ENCODE results near the gene FTSJ3.

GRCh38 chr17:63848834-63849689, 21.6 kb upstream of the FTSJ3 start:
- peak; percentile 94 for TF ChIP-seq CTCF (IDR thresholded peaks at IDR 0.05)
- no peak for TF ChIP-seq ZFX (IDR thresholded peaks at IDR 0.05; ENCODE audit: borderline replicate concordance)

All from 22Rv1 (cell line).